Smooth muscle cell (in vitro differentiated cells): ENCODE data around the gene SPA17. TPM values are rescaled to one million over a fixed set of nuclear protein-coding genes. Genes with fewer than 3 reads are reported as not detected.

ENCODE experiments used
- DNase-seq: peaks from one replicate; lab custom pipeline; 2025; ENCODE audit not compliant: unreplicated experiment; lab: John Stamatoyannopoulos, UW
- H2AFZ ChIP-seq: fragments of 200-600 bp; sonication (generic); 2 replicates; pipeline ENCODE4 v1.6.0; 2016; ENCODE audit warnings: antibody characterized with exemption, low read depth, mild to moderate bottlenecking
- H3F3A ChIP-seq: fragments of 200-600 bp; sonication (generic); 2 replicates; pipeline ENCODE4 v1.6.0; 2017; ENCODE audit warnings: antibody characterized with exemption, low read depth
- H3K27ac ChIP-seq: fragments of 200-600 bp; sonication (generic); 2 replicates; pipeline ENCODE4 v1.5.1; 2016; ENCODE audit warnings: low read depth, mild to moderate bottlenecking
- H3K27me3 ChIP-seq: fragments of 200-600 bp; sonication (generic); 2 replicates; pipeline ENCODE4 v1.6.1; 2016; ENCODE audit warnings: low read depth, mild to moderate bottlenecking
- H3K36me3 ChIP-seq: fragments of 200-600 bp; sonication (generic); 2 replicates; pipeline ENCODE4 v1.5.1; 2016; ENCODE audit warnings: low read depth
- H3K4me1 ChIP-seq: fragments of 200-600 bp; sonication (generic); 2 replicates; pipeline ENCODE4 v1.5.1; 2016; ENCODE audit warnings: low read depth
- H3K4me2 ChIP-seq: fragments of 200-600 bp; sonication (generic); 2 replicates; pipeline ENCODE4 v1.6.0; 2016; ENCODE audit warnings: mild to moderate bottlenecking
- H3K4me3 ChIP-seq: fragments of 200-600 bp; sonication (generic); 2 replicates; pipeline ENCODE4 v1.5.1; 2016; ENCODE audit warnings: mild to moderate bottlenecking
- H3K79me2 ChIP-seq: fragments of 200-600 bp; sonication (generic); 2 replicates; pipeline ENCODE4 v1.6.0; 2016; ENCODE audit warnings: low read depth, mild to moderate bottlenecking
- H3K9ac ChIP-seq: fragments of 200-600 bp; sonication (generic); 2 replicates; pipeline ENCODE4 v1.6.0; 2016; ENCODE audit warnings: low read depth
- H3K9me3 ChIP-seq: fragments of 200-600 bp; sonication (generic); replicated peaks from 2 replicates; pipeline ENCODE4 v1.5.1; 2016; ENCODE audit warnings: low read depth
- H4K20me1 ChIP-seq: fragments of 200-600 bp; sonication (generic); 2 replicates; pipeline ENCODE4 v1.6.0; 2016; ENCODE audit warnings: low read depth
- CTCF ChIP-seq: fragments of 200-600 bp; sonication (generic); IDR thresholded peaks from 2 replicates; pipeline ENCODE4 v1.5.1; 2017; ENCODE audit warnings: borderline replicate concordance, mild to moderate bottlenecking, antibody characterized with exemption; ENCODE audit not compliant: insufficient read depth, poor library complexity, severe bottlenecking
- WGBS: methylation state at CpG from one replicate; pipeline ENCODE4 v1.1.7; 2016; ENCODE audit warnings: low lambda C conversion rate; 5-methylcytosine and 5-hydroxymethylcytosine counted together
- polyA plus RNA-seq: library from polyadenylated mRNA; unstranded; fragments of >200 nt; fragmentation: Nextera tagmentation; extraction: Ambion mirVana; gene quantifications from 2 replicates; pipeline ENCODE4 v1.2.1, GENCODE V29; 2016
- total RNA-seq: library from RNA; depleted of rRNA; stranded (reverse); fragments of >200 nt; gene quantifications from 2 replicates; pipeline ENCODE4 v1.2.3, GENCODE V29; 2014

The SPA17 gene
- total and polyA plus RNA-seq, 2 experiments from 2014 or later: 6.1 to 7.4 TPM

GRCh38 chr11:124717421-124717785, 43.7 kb downstream of the SPA17 start:
- Histone ChIP-seq H4K20me1 (no peaks in the 10 kb centered on the region), H3K27ac (no peak overlapping the region), H3K4me3 (no peak overlapping the region), H3K4me2 (peak overlapping the region; percentile 84), H3K79me2 (no peaks in the 10 kb centered on the region), H3K9ac (no peak overlapping the region), H3F3A (no peaks in the 10 kb centered on the region), H3K36me3 (no peaks in the 10 kb centered on the region), H3K9me3 (no peaks in the 10 kb centered on the region), H2AFZ (no peak overlapping the region), H3K4me1 (peaks cover 15% of the 10 kb centered on the region), H3K27me3 (peaks cover 75% of the 10 kb centered on the region)
- TF ChIP-seq CTCF: no peak
- no peak for DNase-seq
- WGBS: 62% methylated on average over 7 of the region's 7 CpGs

- H3K79me2 ChIP-seq: no peaks in the 10 kb centered on the region
- TF ChIP-seq CTCF: no peak
- H3F3A ChIP-seq: no peaks in the 10 kb centered on the region
- WGBS: 4% methylated on average over 45 of the region's 45 CpGs
- no peak for DNase-seq
- H3K9me3 ChIP-seq: no peaks in the 10 kb centered on the region
- H3K27ac ChIP-seq: no peak overlapping the region
- H3K4me1 ChIP-seq: peaks cover 15% of the 10 kb centered on the region
- H3K27me3 ChIP-seq: peaks cover 81% of the 10 kb centered on the region
- H2AFZ ChIP-seq: peak overlapping the region; percentile 7
- no peak overlapping the region for H3K9ac ChIP-seq
- H3K36me3 ChIP-seq: no peaks in the 10 kb centered on the region
- no peaks in the 10 kb centered on the region for H4K20me1 ChIP-seq
- peak overlapping the region; percentile 40 for H3K4me3 ChIP-seq
- H3K4me2 ChIP-seq: peak overlapping the region; percentile 84
These were observed 44.3 kb downstream of the SPA17 start for GRCh38 chr11:124717786-124718651.

GRCh38 chr11:124718801-124719200, 45.1 kb downstream of the SPA17 start:
- Histone ChIP-seq H3K79me2 (no peaks in the 10 kb centered on the region), H2AFZ (no peak overlapping the region), H3K36me3 (no peaks in the 10 kb centered on the region), H3K9ac (no peak overlapping the region), H4K20me1 (no peaks in the 10 kb centered on the region), H3K4me1 (peaks cover 15% of the 10 kb centered on the region), H3K27me3 (peaks cover 87% of the 10 kb centered on the region), H3K4me3 (peak overlapping the region; percentile 40), H3K4me2 (no peak overlapping the region), H3K27ac (no peak overlapping the region), H3K9me3 (no peaks in the 10 kb centered on the region), H3F3A (no peaks in the 10 kb centered on the region)
- no peak for DNase-seq
- TF ChIP-seq CTCF: no peak
- 38% methylated on average over 14 of the region's 14 CpGs for WGBS

GRCh38 chr11:124719534-124719933, 45.8 kb downstream of the SPA17 start:
- DNase-seq: no peak
- no peaks in the 10 kb centered on the region for H3K36me3 ChIP-seq
- no peaks in the 10 kb centered on the region for H3F3A ChIP-seq
- peaks cover 15% of the 10 kb centered on the region for H3K4me1 ChIP-seq
- H3K4me2 ChIP-seq: no peak overlapping the region
- peaks cover 95% of the 10 kb centered on the region for H3K27me3 ChIP-seq
- no peak overlapping the region for H2AFZ ChIP-seq
- H4K20me1 ChIP-seq: no peaks in the 10 kb centered on the region
- TF ChIP-seq CTCF: no peak
- no peaks in the 10 kb centered on the region for H3K79me2 ChIP-seq
- H3K4me3 ChIP-seq: no peak overlapping the region
- H3K9ac ChIP-seq: no peak overlapping the region
- no peak overlapping the region for H3K27ac ChIP-seq
- WGBS: 50% methylated on average over 2 of the region's 2 CpGs
- H3K9me3 ChIP-seq: no peaks in the 10 kb centered on the region
